Spleen (tissue), 11 donors: ENCODE results near the gene POLN. TPM values are rescaled to one million over a fixed set of nuclear protein-coding genes. Genes with fewer than 3 reads are reported as not detected.

Source experiments
- DNase-seq: peaks from one replicate; pipeline ENCODE4 v3.0.0-alpha.2; 2020
- H3K27ac ChIP-seq, 8 donors: fragments of 200-600 bp; sonication (generic) in 7 of 8; 1 replicate in 4 of 8; 2 replicates in 4 of 8; pipeline versions ENCODE4 v1.5.0 to v1.8.0; 2016 to 2021; ENCODE audit warnings: inconsistent platforms in 4 of 8, mild to moderate bottlenecking in 4 of 8, moderate library complexity in 1 of 8
- H3K27me3 ChIP-seq, 7 donors: fragments of 200-600 bp; sonication (generic) in 6 of 7; replicated peaks in 1 of 7; 1 replicate in 4 of 7; 2 replicates in 3 of 7; pipeline versions ENCODE4 v1.5.0 to v1.8.0; 2016 to 2021; ENCODE audit warnings: inconsistent platforms in 3 of 7, mild to moderate bottlenecking in 1 of 7
- H3K36me3 ChIP-seq, 6 donors: fragments of 200-600 bp; sonication (generic) in 5 of 6; 1 replicate in 4 of 6; 2 replicates in 2 of 6; pipeline versions ENCODE4 v1.5.0 to v1.8.0; 2016 to 2021; ENCODE audit warnings: inconsistent platforms in 2 of 6
- H3K4me1 ChIP-seq, 6 donors: fragments of 200-600 bp; sonication (generic) in 5 of 6; 1 replicate in 3 of 6; 2 replicates in 3 of 6; pipeline versions ENCODE4 v1.5.0 to v1.8.0; 2016 to 2021; ENCODE audit warnings: inconsistent platforms in 3 of 6
- H3K4me3 ChIP-seq, 8 donors: fragments of 200-600 bp; sonication (generic) in 7 of 8; 1 replicate in 4 of 8; 2 replicates in 4 of 8; pipeline versions ENCODE4 v1.5.0 to v1.8.0; 2016 to 2021; ENCODE audit warnings: inconsistent platforms in 4 of 8, mild to moderate bottlenecking in 4 of 8, moderate library complexity in 2 of 8
- H3K9me3 ChIP-seq, 8 donors: fragments of 200-600 bp; sonication (generic) in 7 of 8; 1 replicate in 4 of 8; 2 replicates in 4 of 8; pipeline versions ENCODE4 v1.5.0 to v1.8.0; 2016 to 2021; ENCODE audit warnings: inconsistent platforms in 4 of 8
- CTCF ChIP-seq, 11 experiments: fragments of 200-600 bp in 7 of 11; fragments of 450-650 bp in 4 of 11; sonication (generic) in 4 of 11; IDR thresholded peaks in 8 of 11; conservative IDR thresholded peaks in 3 of 11; 1 replicate in 7 of 11; 2 replicates in 4 of 11; pipeline versions ENCODE4 v1.4.0 to v1.8.0; 2016 to 2021; ENCODE audit warnings: antibody characterized with exemption in 11 of 11, inconsistent platforms in 4 of 11, mild to moderate bottlenecking in 1 of 11
- POLR2A ChIP-seq, 3 donors: fragments of 450-650 bp; IDR thresholded peaks; one replicate each; pipeline ENCODE4 v1.5.1; 2017; ENCODE audit warnings: antibody characterized with exemption in 3 of 3, mild to moderate bottlenecking in 1 of 3
- POLR2AphosphoS5 ChIP-seq, 3 donors: sonication (generic); formaldehyde crosslinking; IDR thresholded peaks; one replicate each; pipeline ENCODE4 v1.5.1; 2017; ENCODE audit warnings: antibody characterized with exemption in 3 of 3
- WGBS, 5 donors: extraction: QIAGEN DNeasy Blood & Tissue Kit in 3 of 5; methylation state at CpG; one replicate each; pipeline versions ENCODE4 v1.1.5 to v1.1.7; 2013 to 2018; 5-methylcytosine and 5-hydroxymethylcytosine counted together
- intact Hi-C: fragments of 100-400 bp; cut with DNase I; formaldehyde crosslinking; loops from one replicate; pipeline ENCODE4 v1.15.0; 2023; ENCODE audit warnings: low total_unique reads
- polyA plus RNA-seq, 3 donors: library from polyadenylated mRNA; stranded (reverse); fragments of 200-250 nt; gene quantifications; one replicate each; pipeline ENCODE4 v1.2.1, GENCODE V29; 2013
- total RNA-seq, 7 donors: library from RNA; depleted of rRNA in 3 of 7; stranded (reverse); fragments of >200 nt in 3 of 7; fragmentation: NEBNext Ultra II Directional in 4 of 7; extraction: Animal tissue kit (Norgen Biotek cat#: 25700) in 4 of 7; gene quantifications; one replicate each; pipeline versions ENCODE4 v1.1.0 to v1.2.1, GENCODE V29; 2016 to 2021
- donor health status: healthy with polysubstance abuse.
- donor health status: DM: no; HTN: no; CAD: no; lungs with moderate emphysema.
- donor health status: DM: no; HTN: no; CAD: no.
- donor health status: Bipolar disorder and iron deficiency.
- donor health status: healthy.
- donor health status: DM: no; HTN: no; CAD: no.
- donor health status: DM: yes; HTN: yes; CAD: no.

POLN gene
- total and polyA plus RNA-seq, 10 donors: 1.2 to 3.5 (median 2.5) TPM

DNA sequence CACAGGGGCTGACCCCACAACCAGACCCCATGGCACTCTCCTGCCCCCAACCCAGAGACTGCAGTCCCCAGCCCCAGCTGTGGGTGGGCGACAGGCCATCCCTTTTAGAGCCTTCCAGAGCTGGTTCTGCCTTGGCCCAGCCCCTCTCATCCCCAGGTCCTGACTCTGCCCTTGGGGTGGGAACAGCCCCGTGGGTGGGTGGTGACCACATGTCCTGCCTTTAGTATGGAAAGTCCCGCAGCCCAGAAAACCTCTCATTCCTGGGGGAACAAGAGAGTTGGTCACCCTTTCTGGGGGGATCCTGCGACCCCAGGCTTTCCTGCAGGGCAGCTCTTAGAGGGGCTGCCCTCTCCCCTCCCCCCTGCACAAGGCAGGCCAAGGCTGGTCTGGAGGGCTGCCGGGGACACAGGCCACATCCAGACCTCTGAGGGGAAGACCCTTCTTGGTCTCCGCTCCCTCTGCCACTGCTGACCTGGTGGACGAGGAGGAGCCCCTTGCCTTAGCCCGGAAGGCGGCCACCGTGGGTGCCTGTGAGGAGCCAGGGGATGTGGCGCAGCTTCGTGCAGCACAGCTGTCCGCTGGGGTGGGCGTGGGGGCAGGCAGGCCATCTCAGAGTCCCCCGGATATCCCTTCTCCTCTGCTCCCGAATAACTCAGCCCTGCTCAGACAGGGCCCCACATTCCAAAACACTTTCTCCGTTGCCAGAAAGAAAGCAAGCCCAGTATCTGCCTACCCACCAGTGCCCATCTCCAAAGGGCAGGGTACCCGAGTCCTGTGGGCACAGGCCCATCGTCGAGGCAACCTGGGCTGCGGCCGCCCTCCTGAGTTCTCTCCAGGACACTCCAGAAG lies 26.7 kb upstream of the POLN start:
- H3K4me3 ChIP-seq: no peak overlapping the region
- no peak for TF ChIP-seq POLR2AphosphoS5 (IDR thresholded peaks at IDR 0.05)
- TF ChIP-seq CTCF (IDR thresholded peaks at IDR 0.05 in 8 of 11, conservative IDR thresholded peaks at IDR 0.05 in 3 of 11): no peak
- TF ChIP-seq POLR2A (IDR thresholded peaks at IDR 0.05): no peak
- no peaks in the 10 kb centered on the region for H3K27me3 ChIP-seq
- H3K9me3 ChIP-seq: no peaks in the 10 kb centered on the region
- no peak overlapping the region for H3K27ac ChIP-seq
- H3K4me1 ChIP-seq: peaks cover 0 to 30% (median 14%) of the 10 kb centered on the region in 6 donors
- intact Hi-C loops: loop anchor here (10.0 kb wide), 1 partner anchor 146 kb away; the partner anchor contains the start of genes CFAP99 and ZFYVE28
- 79 to 89% (median 85%) methylated on average over 20 to 22 of the region's 22 CpGs for WGBS, 5 donors
- peaks cover 0 to 27% (median 0%) of the 10 kb centered on the region in 6 donors for H3K36me3 ChIP-seq
- no peak for DNase-seq

- Histone ChIP-seq H3K27me3 (no peaks in the 10 kb centered on the region), H3K9me3 (no peaks in the 10 kb centered on the region), H3K36me3 (peaks cover 0 to 25% (median 0%) of the 10 kb centered on the region in 6 donors), H3K27ac (no peak overlapping the region), H3K4me3 (no peak overlapping the region), H3K4me1 (peaks cover 5 to 38% (median 22%) of the 10 kb centered on the region in 6 donors)
- no peak for DNase-seq
- 80 to 90% (median 87%) methylated on average over 8 to 12 of the region's 12 CpGs for WGBS, 5 donors
- no peak for TF ChIP-seq CTCF (IDR thresholded peaks at IDR 0.05 in 8 of 11, conservative IDR thresholded peaks at IDR 0.05 in 3 of 11)
- no peak for TF ChIP-seq POLR2A (IDR thresholded peaks at IDR 0.05)
- no peak for TF ChIP-seq POLR2AphosphoS5 (IDR thresholded peaks at IDR 0.05)
- intact Hi-C loops: loop anchor here (10.0 kb wide), 1 partner anchor 147 kb away; the partner anchor contains the start of genes CFAP99 and ZFYVE28
Observed at GRCh38 chr4:2267841-2268240, 25.9 kb upstream of the POLN start.

- no peak for TF ChIP-seq POLR2AphosphoS5 (IDR thresholded peaks at IDR 0.05)
- no peak for TF ChIP-seq POLR2A (IDR thresholded peaks at IDR 0.05)
- TF ChIP-seq CTCF (IDR thresholded peaks at IDR 0.05 in 8 of 11, conservative IDR thresholded peaks at IDR 0.05 in 3 of 11): no peak
- intact Hi-C loops: loop anchor here (10.0 kb wide), 1 partner anchor 147 kb away; the partner anchor contains the start of genes CFAP99 and ZFYVE28
- WGBS, 5 donors: 82 to 93% (median 87%) methylated on average over 14 to 18 of the region's 18 CpGs
- no peaks in the 10 kb centered on the region for H3K27me3 ChIP-seq
- H3K9me3 ChIP-seq: no peaks in the 10 kb centered on the region
- no peak overlapping the region for H3K27ac ChIP-seq
- H3K36me3 ChIP-seq: peaks cover 0 to 21% (median 0%) of the 10 kb centered on the region in 6 donors
- peaks cover 6 to 41% (median 24%) of the 10 kb centered on the region in 6 donors for H3K4me1 ChIP-seq
- DNase-seq: no peak
- H3K4me3 ChIP-seq: no peak overlapping the region
Observed at GRCh38 chr4:2267320-2267811, 25.4 kb upstream of the POLN start.

DNA sequence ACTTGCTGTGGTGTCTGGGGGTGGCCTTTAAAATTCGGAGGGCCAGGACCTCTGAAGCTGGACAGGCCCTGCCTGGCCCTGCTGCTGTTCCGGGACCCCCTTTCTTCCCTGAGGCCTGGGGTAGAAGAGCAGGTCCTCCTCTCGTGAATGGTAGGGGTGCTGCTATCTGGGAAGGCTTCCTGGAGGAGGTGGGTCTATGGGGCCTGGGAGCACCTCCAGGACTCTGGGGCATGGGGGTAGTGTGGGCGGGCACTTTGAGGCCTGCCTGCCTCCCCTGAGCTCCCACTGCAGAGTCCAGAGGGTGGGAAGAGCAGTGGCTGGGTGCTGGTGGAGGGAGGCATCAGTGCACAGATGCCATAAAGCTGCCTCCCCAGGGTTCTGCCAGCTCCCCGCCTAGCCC lies 24.9 kb upstream of the POLN start:
- 77 to 90% (median 84%) methylated on average over 3 to 5 of the region's 5 CpGs for WGBS, 5 donors
- Histone ChIP-seq H3K9me3 (no peaks in the 10 kb centered on the region), H3K27me3 (no peaks in the 10 kb centered on the region), H3K36me3 (peaks cover 0 to 20% (median 0%) of the 10 kb centered on the region in 6 donors), H3K4me1 (peaks cover 6 to 41% (median 24%) of the 10 kb centered on the region in 6 donors), H3K4me3 (no peak overlapping the region), H3K27ac (no peak overlapping the region)
- TF ChIP-seq CTCF (IDR thresholded peaks at IDR 0.05 in 8 of 11, conservative IDR thresholded peaks at IDR 0.05 in 3 of 11) (no peak), POLR2A (IDR thresholded peaks at IDR 0.05) (no peak), POLR2AphosphoS5 (IDR thresholded peaks at IDR 0.05) (no peak)
- intact Hi-C loops: loop anchor here (10.0 kb wide), 1 partner anchor 148 kb away; the partner anchor contains the start of genes CFAP99 and ZFYVE28
- DNase-seq: no peak
